HEK293 (cell line): ENCODE data around the gene H2BK1.

Source experiments
- KLF16 ChIP-seq: fragments of 450-650 bp; formaldehyde crosslinking; IDR thresholded peaks from 2 replicates; pipeline ENCODE4 v1.5.1; 2017; ENCODE audit warnings: missing biosample characterization, missing genetic modification characterization
- KLF9 ChIP-seq: fragments of 450-650 bp; formaldehyde crosslinking; IDR thresholded peaks from 2 replicates; pipeline ENCODE4 v1.5.1; 2016; ENCODE audit warnings: missing biosample characterization, missing genetic modification characterization, low read depth
- SETDB1 ChIP-seq: IDR thresholded peaks from one replicate; pipeline ENCODE4 v1.6.1; 2017; ENCODE audit warnings: mild to moderate bottlenecking, low read length, moderate library complexity, mixed read lengths; ENCODE audit not compliant: insufficient read length
- SP2 ChIP-seq: fragments of 450-650 bp; formaldehyde crosslinking; IDR thresholded peaks from 2 replicates; pipeline ENCODE4 v1.5.1; 2016; ENCODE audit warnings: missing biosample characterization, missing genetic modification characterization
- ZBTB17 ChIP-seq: fragments of 450-650 bp; formaldehyde crosslinking; IDR thresholded peaks from 2 replicates; pipeline ENCODE4 v1.5.1; 2016; ENCODE audit warnings: missing biosample characterization, missing genetic modification characterization
- ZFP3 ChIP-seq: fragments of 450-650 bp; formaldehyde crosslinking; IDR thresholded peaks from 2 replicates; pipeline ENCODE4 v1.5.1; 2016; ENCODE audit warnings: low read depth, missing biosample characterization, missing genetic modification characterization
- ZFP41 ChIP-seq: fragments of 450-650 bp; formaldehyde crosslinking; IDR thresholded peaks from 2 replicates; pipeline ENCODE4 v1.5.1; 2016; ENCODE audit warnings: missing biosample characterization, missing genetic modification characterization, borderline replicate concordance
- ZNF175 ChIP-seq: fragments of 450-650 bp; formaldehyde crosslinking; IDR thresholded peaks from 2 replicates; pipeline ENCODE4 v1.5.1; 2016; ENCODE audit warnings: missing biosample characterization, missing genetic modification characterization
- ZNF211 ChIP-seq: fragments of 450-650 bp; formaldehyde crosslinking; IDR thresholded peaks from 2 replicates; pipeline ENCODE4 v1.5.1; 2016; ENCODE audit warnings: low read depth, missing biosample characterization, missing genetic modification characterization
- ZNF335 ChIP-seq: fragments of 450-650 bp; formaldehyde crosslinking; conservative IDR thresholded peaks from 2 replicates; pipeline ENCODE4 v1.5.1; 2016; ENCODE audit warnings: missing biosample characterization, missing genetic modification characterization
- ZNF391 ChIP-seq: fragments of 450-650 bp; formaldehyde crosslinking; IDR thresholded peaks from 2 replicates; pipeline ENCODE4 v1.5.1; 2016; ENCODE audit warnings: low read depth, missing biosample characterization, missing genetic modification characterization, borderline replicate concordance
- ZNF394 ChIP-seq: fragments of 450-650 bp; formaldehyde crosslinking; IDR thresholded peaks from 2 replicates; pipeline ENCODE4 v1.5.1; 2016; ENCODE audit warnings: missing biosample characterization, missing genetic modification characterization, mild to moderate bottlenecking, moderate library complexity, borderline replicate concordance
- ZNF473 ChIP-seq: fragments of 450-650 bp; formaldehyde crosslinking; IDR thresholded peaks from 2 replicates; pipeline ENCODE4 v1.5.1; 2017; ENCODE audit warnings: missing biosample characterization, missing genetic modification characterization
- ZNF514 ChIP-seq: fragments of 450-650 bp; formaldehyde crosslinking; IDR thresholded peaks from 2 replicates; pipeline ENCODE4 v1.5.1; 2016; ENCODE audit warnings: missing biosample characterization, missing genetic modification characterization
- ZNF629 ChIP-seq: fragments of 450-650 bp; formaldehyde crosslinking; IDR thresholded peaks from 2 replicates; pipeline ENCODE4 v1.5.1; 2017; ENCODE audit warnings: missing biosample characterization, missing genetic modification characterization
- ZNF837 ChIP-seq: fragments of 450-650 bp; formaldehyde crosslinking; IDR thresholded peaks from 2 replicates; pipeline ENCODE4 v1.5.1; 2016; ENCODE audit warnings: missing biosample characterization, missing genetic modification characterization
- ZNF843 ChIP-seq: fragments of 450-650 bp; formaldehyde crosslinking; IDR thresholded peaks from 2 replicates; pipeline ENCODE4 v1.5.1; 2016; ENCODE audit warnings: missing biosample characterization, missing genetic modification characterization
- ZSCAN16 ChIP-seq: fragments of 450-650 bp; formaldehyde crosslinking; IDR thresholded peaks from 2 replicates; pipeline ENCODE4 v1.5.1; 2016; ENCODE audit warnings: missing biosample characterization, missing genetic modification characterization
- TF ChIP-seq, protein P1 (sequence below): fragments of 450-650 bp; formaldehyde crosslinking; IDR thresholded peaks from 2 replicates; pipeline ENCODE4 v1.5.1; 2016; ENCODE audit warnings: missing biosample characterization, missing genetic modification characterization
- TF ChIP-seq, protein P2 (sequence below): fragments of 450-650 bp; formaldehyde crosslinking; IDR thresholded peaks from 2 replicates; pipeline ENCODE4 v1.5.1; 2016; ENCODE audit warnings: missing biosample characterization, missing genetic modification characterization
- TF ChIP-seq, protein P3 (sequence below): IDR thresholded peaks from 2 replicates; pipeline ENCODE4 v1.6.1; 2011; ENCODE audit warnings: mild to moderate bottlenecking, low read depth, low read length, borderline replicate concordance
- TF ChIP-seq, protein P4 (sequence below): fragments of 450-650 bp; formaldehyde crosslinking; IDR thresholded peaks from 2 replicates; pipeline ENCODE4 v1.5.1; 2016; ENCODE audit warnings: missing biosample characterization, missing genetic modification characterization
- TF ChIP-seq, protein P5 (sequence below): fragments of 450-650 bp; formaldehyde crosslinking; IDR thresholded peaks from 2 replicates; pipeline ENCODE4 v1.5.1; 2017; ENCODE audit warnings: missing biosample characterization, missing genetic modification characterization
- TF ChIP-seq, protein P6 (sequence below): fragments of 450-650 bp; formaldehyde crosslinking; IDR thresholded peaks from 2 replicates; pipeline ENCODE4 v1.5.1; 2016; ENCODE audit warnings: missing biosample characterization, missing genetic modification characterization, borderline replicate concordance

Gene H2BK1

DNA sequence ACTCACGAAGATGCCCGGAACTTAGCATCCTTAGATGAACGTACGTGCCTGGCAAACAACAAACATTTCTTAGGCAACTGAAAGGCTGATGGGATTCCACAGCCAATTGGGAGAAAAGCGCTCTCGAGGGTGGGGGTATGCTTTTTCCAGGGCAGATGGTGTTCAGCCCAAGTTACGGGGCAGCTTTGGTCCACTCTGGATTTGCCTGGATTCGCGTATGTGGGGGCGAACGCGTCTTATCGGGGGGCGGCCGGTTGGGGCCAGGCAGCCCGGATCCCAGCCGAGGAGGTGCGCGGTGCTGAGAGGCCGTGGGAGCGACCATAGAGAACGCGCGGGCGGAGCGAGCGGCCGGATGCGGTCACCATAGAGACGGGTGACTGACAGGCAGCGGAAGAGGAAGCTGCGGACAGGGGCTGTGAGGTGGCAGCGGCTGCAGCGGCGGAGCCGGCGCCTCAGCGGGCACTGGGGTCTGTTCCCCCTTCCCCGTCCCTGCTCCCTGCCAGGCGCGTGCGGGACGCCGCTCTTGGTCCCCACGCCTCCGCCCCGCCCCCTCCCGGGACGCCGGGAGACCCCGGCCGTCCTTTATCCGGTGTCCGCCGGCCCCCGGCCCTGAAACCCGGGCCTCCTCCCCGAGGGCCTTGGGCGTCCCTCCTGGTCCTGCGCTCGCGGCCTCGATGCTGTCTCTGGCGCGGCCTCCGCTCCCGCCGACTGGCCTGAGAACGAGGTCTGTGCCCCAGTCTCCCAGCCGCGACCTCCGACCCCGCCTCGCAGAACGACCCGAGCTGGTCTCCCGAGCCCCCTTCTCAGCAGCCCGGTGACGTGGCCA lies 22.0 kb upstream of the H2BK1 start, which contains the start of gene CHPF2 (continued):
- TF ChIP-seq ZNF514 (tag by site-specific recombination): no peak
- TF ChIP-seq KLF16 (tag by site-specific recombination): peak; percentile 31; the same call in 1 of the 2 replicates
- TF ChIP-seq ZSCAN16 (tag by site-specific recombination): no peak
- no peak for TF ChIP-seq ZNF175 (tag by site-specific recombination)
- TF ChIP-seq ZNF473 (tag by site-specific recombination): no peak
- TF ChIP-seq, protein P1, sequence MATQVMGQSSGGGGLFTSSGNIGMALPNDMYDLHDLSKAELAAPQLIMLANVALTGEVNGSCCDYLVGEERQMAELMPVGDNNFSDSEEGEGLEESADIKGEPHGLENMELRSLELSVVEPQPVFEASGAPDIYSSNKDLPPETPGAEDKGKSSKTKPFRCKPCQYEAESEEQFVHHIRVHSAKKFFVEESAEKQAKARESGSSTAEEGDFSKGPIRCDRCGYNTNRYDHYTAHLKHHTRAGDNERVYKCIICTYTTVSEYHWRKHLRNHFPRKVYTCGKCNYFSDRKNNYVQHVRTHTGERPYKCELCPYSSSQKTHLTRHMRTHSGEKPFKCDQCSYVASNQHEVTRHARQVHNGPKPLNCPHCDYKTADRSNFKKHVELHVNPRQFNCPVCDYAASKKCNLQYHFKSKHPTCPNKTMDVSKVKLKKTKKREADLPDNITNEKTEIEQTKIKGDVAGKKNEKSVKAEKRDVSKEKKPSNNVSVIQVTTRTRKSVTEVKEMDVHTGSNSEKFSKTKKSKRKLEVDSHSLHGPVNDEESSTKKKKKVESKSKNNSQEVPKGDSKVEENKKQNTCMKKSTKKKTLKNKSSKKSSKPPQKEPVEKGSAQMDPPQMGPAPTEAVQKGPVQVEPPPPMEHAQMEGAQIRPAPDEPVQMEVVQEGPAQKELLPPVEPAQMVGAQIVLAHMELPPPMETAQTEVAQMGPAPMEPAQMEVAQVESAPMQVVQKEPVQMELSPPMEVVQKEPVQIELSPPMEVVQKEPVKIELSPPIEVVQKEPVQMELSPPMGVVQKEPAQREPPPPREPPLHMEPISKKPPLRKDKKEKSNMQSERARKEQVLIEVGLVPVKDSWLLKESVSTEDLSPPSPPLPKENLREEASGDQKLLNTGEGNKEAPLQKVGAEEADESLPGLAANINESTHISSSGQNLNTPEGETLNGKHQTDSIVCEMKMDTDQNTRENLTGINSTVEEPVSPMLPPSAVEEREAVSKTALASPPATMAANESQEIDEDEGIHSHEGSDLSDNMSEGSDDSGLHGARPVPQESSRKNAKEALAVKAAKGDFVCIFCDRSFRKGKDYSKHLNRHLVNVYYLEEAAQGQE (tag by site-specific recombination): no peak
- TF ChIP-seq ZNF335 (tag by site-specific recombination): peak; percentile 97
- TF ChIP-seq ZFP41 (tag by site-specific recombination): no peak
- TF ChIP-seq, protein P2, sequence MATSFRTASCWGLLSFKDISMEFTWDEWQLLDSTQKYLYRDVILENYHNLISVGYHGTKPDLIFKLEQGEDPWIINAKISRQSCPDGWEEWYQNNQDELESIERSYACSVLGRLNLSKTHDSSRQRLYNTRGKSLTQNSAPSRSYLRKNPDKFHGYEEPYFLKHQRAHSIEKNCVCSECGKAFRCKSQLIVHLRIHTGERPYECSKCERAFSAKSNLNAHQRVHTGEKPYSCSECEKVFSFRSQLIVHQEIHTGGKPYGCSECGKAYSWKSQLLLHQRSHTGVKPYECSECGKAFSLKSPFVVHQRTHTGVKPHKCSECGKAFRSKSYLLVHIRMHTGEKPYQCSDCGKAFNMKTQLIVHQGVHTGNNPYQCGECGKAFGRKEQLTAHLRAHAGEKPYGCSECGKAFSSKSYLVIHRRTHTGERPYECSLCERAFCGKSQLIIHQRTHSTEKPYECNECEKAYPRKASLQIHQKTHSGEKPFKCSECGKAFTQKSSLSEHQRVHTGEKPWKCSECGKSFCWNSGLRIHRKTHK (tag by site-specific recombination): no peak
- no peak for TF ChIP-seq SETDB1
- no peak for TF ChIP-seq ZNF837 (tag by site-specific recombination)
- TF ChIP-seq, protein P3, sequence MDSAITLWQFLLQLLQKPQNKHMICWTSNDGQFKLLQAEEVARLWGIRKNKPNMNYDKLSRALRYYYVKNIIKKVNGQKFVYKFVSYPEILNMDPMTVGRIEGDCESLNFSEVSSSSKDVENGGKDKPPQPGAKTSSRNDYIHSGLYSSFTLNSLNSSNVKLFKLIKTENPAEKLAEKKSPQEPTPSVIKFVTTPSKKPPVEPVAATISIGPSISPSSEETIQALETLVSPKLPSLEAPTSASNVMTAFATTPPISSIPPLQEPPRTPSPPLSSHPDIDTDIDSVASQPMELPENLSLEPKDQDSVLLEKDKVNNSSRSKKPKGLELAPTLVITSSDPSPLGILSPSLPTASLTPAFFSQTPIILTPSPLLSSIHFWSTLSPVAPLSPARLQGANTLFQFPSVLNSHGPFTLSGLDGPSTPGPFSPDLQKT: no peak; the same call in 1 of the 2 replicates
- no peak for TF ChIP-seq ZNF391 (tag by site-specific recombination)
- TF ChIP-seq ZNF629 (tag by site-specific recombination): peak; percentile 71
- TF ChIP-seq, protein P4, sequence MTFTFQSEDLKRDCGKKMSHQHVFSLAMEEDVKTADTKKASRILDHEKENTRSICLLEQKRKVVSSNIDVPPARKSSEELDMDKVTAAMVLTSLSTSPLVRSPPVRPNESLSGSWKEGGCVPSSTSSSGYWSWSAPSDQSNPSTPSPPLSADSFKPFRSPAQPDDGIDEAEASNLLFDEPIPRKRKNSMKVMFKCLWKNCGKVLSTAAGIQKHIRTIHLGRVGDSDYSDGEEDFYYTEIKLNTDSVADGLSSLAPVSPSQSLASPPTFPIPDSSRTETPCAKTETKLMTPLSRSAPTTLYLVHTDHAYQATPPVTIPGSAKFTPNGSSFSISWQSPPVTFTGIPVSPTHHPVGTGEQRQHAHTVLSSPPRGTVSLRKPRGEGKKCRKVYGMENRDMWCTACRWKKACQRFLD (tag by site-specific recombination): no peak
- TF ChIP-seq ZNF394 (tag by site-specific recombination): no peak; the same call in 1 of the 2 replicates
- no peak for TF ChIP-seq ZNF843 (tag by site-specific recombination)
- no peak for TF ChIP-seq ZFP3 (tag by site-specific recombination)
- peak; percentile 35; the same call in 1 of the 2 replicates for TF ChIP-seq KLF9 (tag by site-specific recombination)
- TF ChIP-seq, protein P5, sequence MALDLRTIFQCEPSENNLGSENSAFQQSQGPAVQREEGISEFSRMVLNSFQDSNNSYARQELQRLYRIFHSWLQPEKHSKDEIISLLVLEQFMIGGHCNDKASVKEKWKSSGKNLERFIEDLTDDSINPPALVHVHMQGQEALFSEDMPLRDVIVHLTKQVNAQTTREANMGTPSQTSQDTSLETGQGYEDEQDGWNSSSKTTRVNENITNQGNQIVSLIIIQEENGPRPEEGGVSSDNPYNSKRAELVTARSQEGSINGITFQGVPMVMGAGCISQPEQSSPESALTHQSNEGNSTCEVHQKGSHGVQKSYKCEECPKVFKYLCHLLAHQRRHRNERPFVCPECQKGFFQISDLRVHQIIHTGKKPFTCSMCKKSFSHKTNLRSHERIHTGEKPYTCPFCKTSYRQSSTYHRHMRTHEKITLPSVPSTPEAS (tag by site-specific recombination): no peak
- TF ChIP-seq ZNF211 (tag by site-specific recombination): no peak
- TF ChIP-seq ZBTB17 (tag by site-specific recombination): peak; percentile 39
- TF ChIP-seq SP2: peak; percentile 85
- TF ChIP-seq, protein P6, sequence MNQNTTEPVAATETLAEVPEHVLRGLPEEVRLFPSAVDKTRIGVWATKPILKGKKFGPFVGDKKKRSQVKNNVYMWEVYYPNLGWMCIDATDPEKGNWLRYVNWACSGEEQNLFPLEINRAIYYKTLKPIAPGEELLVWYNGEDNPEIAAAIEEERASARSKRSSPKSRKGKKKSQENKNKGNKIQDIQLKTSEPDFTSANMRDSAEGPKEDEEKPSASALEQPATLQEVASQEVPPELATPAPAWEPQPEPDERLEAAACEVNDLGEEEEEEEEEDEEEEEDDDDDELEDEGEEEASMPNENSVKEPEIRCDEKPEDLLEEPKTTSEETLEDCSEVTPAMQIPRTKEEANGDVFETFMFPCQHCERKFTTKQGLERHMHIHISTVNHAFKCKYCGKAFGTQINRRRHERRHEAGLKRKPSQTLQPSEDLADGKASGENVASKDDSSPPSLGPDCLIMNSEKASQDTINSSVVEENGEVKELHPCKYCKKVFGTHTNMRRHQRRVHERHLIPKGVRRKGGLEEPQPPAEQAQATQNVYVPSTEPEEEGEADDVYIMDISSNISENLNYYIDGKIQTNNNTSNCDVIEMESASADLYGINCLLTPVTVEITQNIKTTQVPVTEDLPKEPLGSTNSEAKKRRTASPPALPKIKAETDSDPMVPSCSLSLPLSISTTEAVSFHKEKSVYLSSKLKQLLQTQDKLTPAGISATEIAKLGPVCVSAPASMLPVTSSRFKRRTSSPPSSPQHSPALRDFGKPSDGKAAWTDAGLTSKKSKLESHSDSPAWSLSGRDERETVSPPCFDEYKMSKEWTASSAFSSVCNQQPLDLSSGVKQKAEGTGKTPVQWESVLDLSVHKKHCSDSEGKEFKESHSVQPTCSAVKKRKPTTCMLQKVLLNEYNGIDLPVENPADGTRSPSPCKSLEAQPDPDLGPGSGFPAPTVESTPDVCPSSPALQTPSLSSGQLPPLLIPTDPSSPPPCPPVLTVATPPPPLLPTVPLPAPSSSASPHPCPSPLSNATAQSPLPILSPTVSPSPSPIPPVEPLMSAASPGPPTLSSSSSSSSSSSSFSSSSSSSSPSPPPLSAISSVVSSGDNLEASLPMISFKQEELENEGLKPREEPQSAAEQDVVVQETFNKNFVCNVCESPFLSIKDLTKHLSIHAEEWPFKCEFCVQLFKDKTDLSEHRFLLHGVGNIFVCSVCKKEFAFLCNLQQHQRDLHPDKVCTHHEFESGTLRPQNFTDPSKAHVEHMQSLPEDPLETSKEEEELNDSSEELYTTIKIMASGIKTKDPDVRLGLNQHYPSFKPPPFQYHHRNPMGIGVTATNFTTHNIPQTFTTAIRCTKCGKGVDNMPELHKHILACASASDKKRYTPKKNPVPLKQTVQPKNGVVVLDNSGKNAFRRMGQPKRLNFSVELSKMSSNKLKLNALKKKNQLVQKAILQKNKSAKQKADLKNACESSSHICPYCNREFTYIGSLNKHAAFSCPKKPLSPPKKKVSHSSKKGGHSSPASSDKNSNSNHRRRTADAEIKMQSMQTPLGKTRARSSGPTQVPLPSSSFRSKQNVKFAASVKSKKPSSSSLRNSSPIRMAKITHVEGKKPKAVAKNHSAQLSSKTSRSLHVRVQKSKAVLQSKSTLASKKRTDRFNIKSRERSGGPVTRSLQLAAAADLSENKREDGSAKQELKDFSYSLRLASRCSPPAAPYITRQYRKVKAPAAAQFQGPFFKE: no peak
